ENCODE measurements around the gene CYP27A1. TPM values are rescaled to one million over a fixed set of nuclear protein-coding genes. Genes with fewer than 3 reads are reported as not detected.

CYP27A1 gene
- total and polyA plus RNA-seq, 11 donors, result 3.3 to 43.8 (median 7.4) TPM

GRCh38 chr2:218773881-218774280 lies 8.1 kb upstream of the CYP27A1 start:
- no peaks in the 10 kb centered on the region for H3K27me3 ChIP-seq
- WGBS, 4 donors, result 95 to 100% (median 99%) methylated on average over 2 of the region's 2 CpGs

GRCh38 chr2:218776488-218776887 lies 5.5 kb upstream of the CYP27A1 start:
- H3K36me3 ChIP-seq, result no peaks in the 10 kb centered on the region
- WGBS, 4 donors, result 95 to 100% (median 98%) methylated on average over 1 of the region's 1 CpG
- H3K27ac ChIP-seq, result no peak overlapping the region
- H3K27me3 ChIP-seq, result no peaks in the 10 kb centered on the region
- peaks cover 0 to 10% (median 0%) of the 10 kb centered on the region in 12 donors for H3K9me3 ChIP-seq
- intact Hi-C loops (cut with DNase I), result loop anchor here in 1 of 10 donors (10.0 kb wide), 1 partner anchor 48 kb away; no protein-coding TSS in a partner anchor
- no peak for ATAC-seq
- H3K4me1 ChIP-seq, result peaks cover 0 to 9% (median 4%) of the 10 kb centered on the region in 12 donors
- no peak overlapping the region for H3K4me3 ChIP-seq
- no peak for DNase-seq
- no peak for TF ChIP-seq POLR2A (IDR thresholded peaks at IDR 0.05)
- TF ChIP-seq CTCF (IDR thresholded peaks at IDR 0.05), result no peak

More at GRCh38 chr2:218773881-218774280, 8.1 kb upstream of the CYP27A1 start:
- no peak for DNase-seq
- peaks cover 0 to 11% (median 0%) of the 10 kb centered on the region in 12 donors for H3K9me3 ChIP-seq
- intact Hi-C loops (cut with DNase I), result loop anchor here in 1 of 10 donors (10.0 kb wide), 1 partner anchor 51 kb away; no protein-coding TSS in a partner anchor
- no peak overlapping the region for H3K4me3 ChIP-seq
- no peaks in the 10 kb centered on the region for H3K36me3 ChIP-seq
- H3K27ac ChIP-seq, result no peak overlapping the region
- no peaks in the 10 kb centered on the region for H3K4me1 ChIP-seq
- ATAC-seq, result no peak
- TF ChIP-seq POLR2A (IDR thresholded peaks at IDR 0.05), result no peak
- no peak for TF ChIP-seq CTCF (IDR thresholded peaks at IDR 0.05)

- 88 to 98% (median 94%) methylated on average over 9 of the region's 9 CpGs for WGBS, 4 donors
- DNase-seq (no peak), ATAC-seq (no peak)
- TF ChIP-seq CTCF (IDR thresholded peaks at IDR 0.05) (no peak), POLR2A (IDR thresholded peaks at IDR 0.05) (no peak)
- intact Hi-C loops (cut with DNase I), result loop anchor here in 1 of 10 donors (10.0 kb wide), 1 partner anchor 47 kb away; no protein-coding TSS in a partner anchor
- peaks cover 0 to 10% (median 0%) of the 10 kb centered on the region in 12 donors for H3K9me3 ChIP-seq
- H3K27me3 ChIP-seq, result peaks cover 0 to 6% (median 0%) of the 10 kb centered on the region in 9 donors
- peaks cover 0 to 17% (median 5%) of the 10 kb centered on the region in 12 donors for H3K4me1 ChIP-seq
- no peaks in the 10 kb centered on the region for H3K36me3 ChIP-seq
- no peak overlapping the region for H3K27ac ChIP-seq
- no peak overlapping the region for H3K4me3 ChIP-seq
Observed at GRCh38 chr2:218777276-218777990, 4.5 kb upstream of the CYP27A1 start.

GRCh38 chr2:218780046-218780445 lies 1.9 kb upstream of the CYP27A1 start:
- Histone ChIP-seq H3K36me3 (no peaks in the 10 kb centered on the region), H3K4me1 (peaks cover 0 to 33% (median 6%) of the 10 kb centered on the region in 12 donors), H3K9me3 (peaks cover 0 to 10% (median 0%) of the 10 kb centered on the region in 12 donors), H3K4me3 (no peak overlapping the region), H3K27me3 (peaks cover 0 to 13% (median 0%) of the 10 kb centered on the region in 9 donors), H3K27ac (no peak overlapping the region)
- intact Hi-C loops (cut with DNase I), result loop anchor here in 1 of 10 donors (5.0 kb wide), 1 partner anchor 68 kb away; the partner anchor contains the start of gene TTLL4
- DNase-seq, result no peak
- WGBS, 4 donors, result 67 to 95% (median 94%) methylated on average over 2 of the region's 2 CpGs
- no peak for ATAC-seq
- TF ChIP-seq CTCF (IDR thresholded peaks at IDR 0.05), result no peak

Measured in heart left ventricle (tissue), 16 donors.